Effector memory CD4-positive, alpha-beta T cell (primary cell): ENCODE measurements around the gene PCMTD2.
"Not testable (repeated sequence)": the region's sequence is repeated elsewhere in the genome, so short reads cannot be mapped to it uniquely, and the experiment has no call there.

Experiments
- DNase-seq, 3 donors: peaks; one replicate each; pipeline ENCODE4 v3.0.0-alpha.2; 2020
- H3K27ac ChIP-seq: 2 replicates; pipeline ENCODE4 v1.7.0; 2013; ENCODE audit warnings: mild to moderate bottlenecking, low read length, moderate library complexity; ENCODE audit not compliant: insufficient read depth, poor library complexity, severe bottlenecking
- H3K27me3 ChIP-seq: replicated peaks from 2 replicates; pipeline ENCODE4 v1.7.0; 2013; ENCODE audit warnings: mild to moderate bottlenecking, low read length; ENCODE audit not compliant: insufficient read depth, control insufficient read depth, poor library complexity, severe bottlenecking
- H3K36me3 ChIP-seq: 2 replicates; pipeline ENCODE4 v1.7.0; 2013; ENCODE audit warnings: mild to moderate bottlenecking, low read length, moderate library complexity; ENCODE audit not compliant: control insufficient read depth, insufficient read depth
- H3K4me1 ChIP-seq: 2 replicates; pipeline ENCODE4 v1.7.0; 2013; ENCODE audit warnings: low read length, mild to moderate bottlenecking; ENCODE audit not compliant: control insufficient read depth, insufficient read depth, poor library complexity, severe bottlenecking
- H3K4me3 ChIP-seq: 2 replicates; pipeline ENCODE4 v1.7.0; 2013; ENCODE audit warnings: low read length, low read depth, mild to moderate bottlenecking; ENCODE audit not compliant: insufficient read depth, poor library complexity, severe bottlenecking
- H3K9me3 ChIP-seq: 2 replicates; pipeline ENCODE4 v1.7.0; 2013; ENCODE audit warnings: mild to moderate bottlenecking, low read length, moderate library complexity; ENCODE audit not compliant: control insufficient read depth

The PCMTD2 gene

GRCh38 chr20:64273109-64273508 lies 17.6 kb downstream of the PCMTD2 start:
- no peak overlapping the region for H3K27ac ChIP-seq
- no peaks in the 10 kb centered on the region for H3K4me1 ChIP-seq
- no peak overlapping the region for H3K4me3 ChIP-seq
- H3K36me3 ChIP-seq = peaks cover 27% of the 10 kb centered on the region
- no peaks in the 10 kb centered on the region for H3K27me3 ChIP-seq
- no peaks in the 10 kb centered on the region for H3K9me3 ChIP-seq
- no peak for DNase-seq

GRCh38 chr20:64276817-64277216 lies 21.3 kb downstream of the PCMTD2 start:
- Histone ChIP-seq H3K27me3 (no peaks in the 10 kb centered on the region), H3K36me3 (peaks cover 17% of the 10 kb centered on the region), H3K4me3 (no peak overlapping the region), H3K4me1 (no peaks in the 10 kb centered on the region), H3K9me3 (no peaks in the 10 kb centered on the region), H3K27ac (no peak overlapping the region)
- DNase-seq = no peak

- H3K9me3 ChIP-seq = no peaks in the 10 kb centered on the region
- H3K36me3 ChIP-seq = peaks cover 16% of the 10 kb centered on the region
- no peaks in the 10 kb centered on the region for H3K27me3 ChIP-seq
- no peak for DNase-seq
- H3K4me1 ChIP-seq = no peaks in the 10 kb centered on the region
- H3K4me3 ChIP-seq = no peak overlapping the region
- H3K27ac ChIP-seq = no peak overlapping the region
Observed at GRCh38 chr20:64277571-64278316, 22.2 kb downstream of the PCMTD2 start.

GRCh38 chr20:64278317-64278681 lies 22.8 kb downstream of the PCMTD2 start:
- Histone ChIP-seq H3K36me3 (peaks cover 16% of the 10 kb centered on the region), H3K27me3 (no peaks in the 10 kb centered on the region), H3K9me3 (no peaks in the 10 kb centered on the region), H3K27ac (no peak overlapping the region), H3K4me3 (no peak overlapping the region), H3K4me1 (no peaks in the 10 kb centered on the region)
- DNase-seq = no peak

GRCh38 chr20:64279826-64280459 lies 24.4 kb downstream of the PCMTD2 start:
- Histone ChIP-seq H3K4me3 (no peak overlapping the region), H3K27ac (no peak overlapping the region), H3K27me3 (no peaks in the 10 kb centered on the region), H3K9me3 (no peaks in the 10 kb centered on the region), H3K4me1 (no peaks in the 10 kb centered on the region), H3K36me3 (peaks cover 4% of the 10 kb centered on the region)
- DNase-seq = no peak

GRCh38 chr20:64280460-64280843 lies 24.9 kb downstream of the PCMTD2 start:
- H3K27ac ChIP-seq = no peak overlapping the region
- no peaks in the 10 kb centered on the region for H3K9me3 ChIP-seq
- peaks cover 4% of the 10 kb centered on the region for H3K36me3 ChIP-seq
- no peak overlapping the region for H3K4me3 ChIP-seq
- H3K4me1 ChIP-seq = no peaks in the 10 kb centered on the region
- H3K27me3 ChIP-seq = no peaks in the 10 kb centered on the region
- no peak for DNase-seq

GRCh38 chr20:64283646-64284045 lies 28.1 kb downstream of the PCMTD2 start:
- Histone ChIP-seq H3K4me3 (no peak overlapping the region), H3K36me3 (no peaks in the 10 kb centered on the region), H3K27me3 (no peaks in the 10 kb centered on the region), H3K9me3 (no peaks in the 10 kb centered on the region), H3K27ac (no peak overlapping the region), H3K4me1 (no peaks in the 10 kb centered on the region)
- DNase-seq = no peak

GRCh38 chr20:64285579-64286446 lies 30.3 kb downstream of the PCMTD2 start:
- not testable (repeated sequence) for H3K36me3 ChIP-seq, H3K27me3 ChIP-seq, H3K4me3 ChIP-seq, H3K4me1 ChIP-seq, H3K27ac ChIP-seq, H3K9me3 ChIP-seq
- DNase-seq = peak; percentile 64 to 73 (median 71)

- H3K36me3 ChIP-seq, H3K4me1 ChIP-seq, H3K27me3 ChIP-seq: not testable (repeated sequence)
Observed at GRCh38 chr20:64286447-64287263, 31.1 kb downstream of the PCMTD2 start.

More at GRCh38 chr20:64286447-64287263, 31.1 kb downstream of the PCMTD2 start:
- not testable (repeated sequence) for H3K9me3 ChIP-seq, H3K4me3 ChIP-seq, H3K27ac ChIP-seq
- peak in 2 of 3 donors; percentile 18 to 22 for DNase-seq
